Effector memory CD4-positive, alpha-beta T cell (primary cell): ENCODE results near the gene GGTLC1.

Experiments
- DNase-seq, 3 donors: peaks; one replicate each; pipeline ENCODE4 v3.0.0-alpha.2; 2020
- H3K27ac ChIP-seq: 2 replicates; pipeline ENCODE4 v1.7.0; 2013; ENCODE audit warnings: mild to moderate bottlenecking, low read length, moderate library complexity; ENCODE audit not compliant: insufficient read depth, poor library complexity, severe bottlenecking
- H3K27me3 ChIP-seq: replicated peaks from 2 replicates; pipeline ENCODE4 v1.7.0; 2013; ENCODE audit warnings: mild to moderate bottlenecking, low read length; ENCODE audit not compliant: insufficient read depth, control insufficient read depth, poor library complexity, severe bottlenecking
- H3K36me3 ChIP-seq: 2 replicates; pipeline ENCODE4 v1.7.0; 2013; ENCODE audit warnings: mild to moderate bottlenecking, low read length, moderate library complexity; ENCODE audit not compliant: control insufficient read depth, insufficient read depth
- H3K4me1 ChIP-seq: 2 replicates; pipeline ENCODE4 v1.7.0; 2013; ENCODE audit warnings: low read length, mild to moderate bottlenecking; ENCODE audit not compliant: control insufficient read depth, insufficient read depth, poor library complexity, severe bottlenecking
- H3K4me3 ChIP-seq: 2 replicates; pipeline ENCODE4 v1.7.0; 2013; ENCODE audit warnings: low read length, low read depth, mild to moderate bottlenecking; ENCODE audit not compliant: insufficient read depth, poor library complexity, severe bottlenecking
- H3K9me3 ChIP-seq: 2 replicates; pipeline ENCODE4 v1.7.0; 2013; ENCODE audit warnings: mild to moderate bottlenecking, low read length, moderate library complexity; ENCODE audit not compliant: control insufficient read depth

Gene GGTLC1

GRCh38 chr20:24013953-24014352 is 25.4 kb upstream of the GGTLC1 start:
- Histone ChIP-seq H3K27me3 (no peaks in the 10 kb centered on the region), H3K36me3 (no peaks in the 10 kb centered on the region), H3K4me3 (no peak overlapping the region), H3K4me1 (no peaks in the 10 kb centered on the region), H3K27ac (no peak overlapping the region), H3K9me3 (no peaks in the 10 kb centered on the region)
- no peak for DNase-seq

- no peaks in the 10 kb centered on the region for H3K4me1 ChIP-seq
- H3K27me3 ChIP-seq: no peaks in the 10 kb centered on the region
- H3K9me3 ChIP-seq: no peaks in the 10 kb centered on the region
- H3K27ac ChIP-seq: no peak overlapping the region
- no peak for DNase-seq
- H3K4me3 ChIP-seq: no peak overlapping the region
- H3K36me3 ChIP-seq: no peaks in the 10 kb centered on the region
Measured at GRCh38 chr20:24011282-24011681, 22.7 kb upstream of the GGTLC1 start.

- no peaks in the 10 kb centered on the region for H3K4me1 ChIP-seq
- H3K9me3 ChIP-seq: no peaks in the 10 kb centered on the region
- H3K27ac ChIP-seq: no peak overlapping the region
- DNase-seq: no peak
- no peak overlapping the region for H3K4me3 ChIP-seq
- no peaks in the 10 kb centered on the region for H3K36me3 ChIP-seq
- no peaks in the 10 kb centered on the region for H3K27me3 ChIP-seq
Measured at GRCh38 chr20:24007758-24008157, 19.2 kb upstream of the GGTLC1 start.

- H3K9me3 ChIP-seq: no peaks in the 10 kb centered on the region
- H3K27me3 ChIP-seq: no peaks in the 10 kb centered on the region
- no peak overlapping the region for H3K4me3 ChIP-seq
- no peak for DNase-seq
- H3K4me1 ChIP-seq: no peaks in the 10 kb centered on the region
- H3K27ac ChIP-seq: no peak overlapping the region
- no peaks in the 10 kb centered on the region for H3K36me3 ChIP-seq
Measured at GRCh38 chr20:24007073-24007595, 18.6 kb upstream of the GGTLC1 start.

- no peak overlapping the region for H3K4me3 ChIP-seq
- no peak for DNase-seq
- H3K36me3 ChIP-seq: no peaks in the 10 kb centered on the region
- no peaks in the 10 kb centered on the region for H3K4me1 ChIP-seq
- H3K9me3 ChIP-seq: no peaks in the 10 kb centered on the region
- H3K27me3 ChIP-seq: no peaks in the 10 kb centered on the region
- no peak overlapping the region for H3K27ac ChIP-seq
Measured at GRCh38 chr20:24006626-24007025, 18.0 kb upstream of the GGTLC1 start.

GRCh38 chr20:24004471-24004870 is 15.9 kb upstream of the GGTLC1 start:
- Histone ChIP-seq H3K36me3 (no peaks in the 10 kb centered on the region), H3K4me3 (no peak overlapping the region), H3K9me3 (no peaks in the 10 kb centered on the region), H3K4me1 (no peaks in the 10 kb centered on the region), H3K27me3 (no peaks in the 10 kb centered on the region), H3K27ac (no peak overlapping the region)
- no peak for DNase-seq

- no peaks in the 10 kb centered on the region for H3K9me3 ChIP-seq
- no peaks in the 10 kb centered on the region for H3K4me1 ChIP-seq
- no peaks in the 10 kb centered on the region for H3K27me3 ChIP-seq
- no peak overlapping the region for H3K4me3 ChIP-seq
- H3K36me3 ChIP-seq: no peaks in the 10 kb centered on the region
- no peak overlapping the region for H3K27ac ChIP-seq
- DNase-seq: no peak
Measured at GRCh38 chr20:24002896-24003295, 14.3 kb upstream of the GGTLC1 start.

- no peaks in the 10 kb centered on the region for H3K36me3 ChIP-seq
- no peaks in the 10 kb centered on the region for H3K4me1 ChIP-seq
- H3K4me3 ChIP-seq: no peak overlapping the region
- H3K27ac ChIP-seq: no peak overlapping the region
- DNase-seq: no peak
- no peaks in the 10 kb centered on the region for H3K9me3 ChIP-seq
- no peaks in the 10 kb centered on the region for H3K27me3 ChIP-seq
Measured at GRCh38 chr20:24001712-24002405, 13.3 kb upstream of the GGTLC1 start.

- DNase-seq: no peak
- Histone ChIP-seq H3K4me3 (no peak overlapping the region), H3K9me3 (no peaks in the 10 kb centered on the region), H3K4me1 (no peaks in the 10 kb centered on the region), H3K27me3 (no peaks in the 10 kb centered on the region), H3K36me3 (no peaks in the 10 kb centered on the region), H3K27ac (no peak overlapping the region)
Measured at GRCh38 chr20:23998844-23999243, 10.3 kb upstream of the GGTLC1 start.

GRCh38 chr20:23998392-23998791 is 9.8 kb upstream of the GGTLC1 start:
- no peaks in the 10 kb centered on the region for H3K27me3 ChIP-seq
- no peaks in the 10 kb centered on the region for H3K9me3 ChIP-seq
- H3K4me1 ChIP-seq: no peaks in the 10 kb centered on the region
- no peak for DNase-seq
- H3K4me3 ChIP-seq: no peak overlapping the region
- H3K27ac ChIP-seq: no peak overlapping the region
- no peaks in the 10 kb centered on the region for H3K36me3 ChIP-seq
